Trophoblast cell (in vitro differentiated cells and primary cell): Measurements from ENCODE around the gene ZNF264.

Experiments used
- DNase-seq, 2 donors: peaks; one replicate each; pipeline ENCODE4 v3.0.0-alpha.2; 2016
- H2AFZ ChIP-seq: 2 replicates; pipeline ENCODE4 v1.6.1; 2013; ENCODE audit warnings: low read length, moderate library complexity, mild to moderate bottlenecking; ENCODE audit not compliant: insufficient read depth, poor library complexity
- H2AK5ac ChIP-seq: 2 replicates; pipeline ENCODE4 v1.6.1; 2013; ENCODE audit warnings: mild to moderate bottlenecking, low read length
- H2BK120ac ChIP-seq: 2 replicates; pipeline ENCODE4 v1.6.1; 2013; ENCODE audit warnings: low read length, mild to moderate bottlenecking, moderate library complexity; ENCODE audit not compliant: insufficient read depth, poor library complexity
- H2BK12ac ChIP-seq: 2 replicates; pipeline ENCODE4 v1.6.1; 2013; ENCODE audit warnings: mild to moderate bottlenecking, low read length, moderate library complexity
- H2BK5ac ChIP-seq: 2 replicates; pipeline ENCODE4 v1.6.1; 2013; ENCODE audit warnings: low read length, low read depth, moderate library complexity, mild to moderate bottlenecking; ENCODE audit not compliant: poor library complexity
- H3K14ac ChIP-seq: 2 replicates; pipeline ENCODE4 v1.6.1; 2013; ENCODE audit warnings: mild to moderate bottlenecking, low read length
- H3K18ac ChIP-seq: 2 replicates; pipeline ENCODE4 v1.6.1; 2013; ENCODE audit warnings: mild to moderate bottlenecking, low read length
- H3K23ac ChIP-seq: 2 replicates; pipeline ENCODE4 v1.6.1; 2013; ENCODE audit warnings: low read length
- H3K27ac ChIP-seq: 2 replicates; pipeline ENCODE4 v1.5.1; 2013; ENCODE audit warnings: low read depth, mild to moderate bottlenecking, inconsistent platforms, low read length, moderate library complexity
- H3K27me3 ChIP-seq: 2 replicates; pipeline ENCODE4 v1.6.1; 2013; ENCODE audit warnings: inconsistent platforms, mild to moderate bottlenecking, low read length, moderate library complexity; ENCODE audit not compliant: insufficient read depth
- H3K36me3 ChIP-seq, 2 experiments: 1 replicate in 1 of 2; 2 replicates in 1 of 2; pipeline ENCODE4 v1.6.1; 2013; ENCODE audit warnings: low read length in 2 of 2, mild to moderate bottlenecking in 2 of 2, moderate library complexity in 1 of 2; ENCODE audit not compliant: insufficient read depth in 2 of 2, control insufficient read depth in 1 of 2
- H3K4ac ChIP-seq: 2 replicates; pipeline ENCODE4 v1.6.1; 2013; ENCODE audit warnings: low read depth, mild to moderate bottlenecking, low read length, moderate library complexity
- H3K4me1 ChIP-seq, 2 experiments: 1 replicate in 1 of 2; 2 replicates in 1 of 2; pipeline ENCODE4 v1.6.1; 2013; ENCODE audit warnings: low read length in 2 of 2, mild to moderate bottlenecking in 2 of 2, moderate library complexity in 1 of 2; ENCODE audit not compliant: insufficient read depth in 2 of 2, control insufficient read depth in 1 of 2
- H3K4me2 ChIP-seq: 2 replicates; pipeline ENCODE4 v1.6.1; 2013; ENCODE audit warnings: inconsistent platforms, mild to moderate bottlenecking, low read length, moderate library complexity
- H3K4me3 ChIP-seq: 2 replicates; pipeline ENCODE4 v1.5.1; 2013; ENCODE audit warnings: mild to moderate bottlenecking, low read depth, low read length, inconsistent platforms
- H3K79me1 ChIP-seq: one replicate; pipeline ENCODE4 v1.6.1; 2013; ENCODE audit warnings: low read length
- H3K79me2 ChIP-seq: 2 replicates; pipeline ENCODE4 v1.6.1; 2013; ENCODE audit warnings: low read length, mild to moderate bottlenecking; ENCODE audit not compliant: control insufficient read depth, insufficient read depth, poor library complexity
- H3K9ac ChIP-seq: 2 replicates; pipeline ENCODE4 v1.6.1; 2013; ENCODE audit warnings: mild to moderate bottlenecking, low read length
- H3K9me3 ChIP-seq: 2 replicates; pipeline ENCODE4 v1.6.1; 2013; ENCODE audit warnings: low read depth, mild to moderate bottlenecking, control low read depth, inconsistent platforms, low read length; ENCODE audit not compliant: insufficient read depth
- H4K12ac ChIP-seq: 2 replicates; pipeline ENCODE4 v1.6.1; 2013; ENCODE audit warnings: low read depth, mild to moderate bottlenecking, low read length, moderate library complexity
- H4K8ac ChIP-seq: 2 replicates; pipeline ENCODE4 v1.6.1; 2013; ENCODE audit warnings: low read depth, mild to moderate bottlenecking, low read length, moderate library complexity
- H4K91ac ChIP-seq: one replicate; pipeline ENCODE4 v1.6.1; 2013; ENCODE audit warnings: low read depth, mild to moderate bottlenecking, low read length, moderate library complexity
- WGBS: extraction: QIAGEN DNeasy Blood & Tissue Kit; methylation state at CpG from one replicate; pipeline ENCODE4 v1.1.7; 2013; ENCODE audit warnings: missing lambda C conversion rate; ENCODE audit not compliant: insufficient read length, insufficient coverage; ENCODE audit errors: extremely low coverage; 5-methylcytosine and 5-hydroxymethylcytosine counted together

ZNF264 gene

DNA sequence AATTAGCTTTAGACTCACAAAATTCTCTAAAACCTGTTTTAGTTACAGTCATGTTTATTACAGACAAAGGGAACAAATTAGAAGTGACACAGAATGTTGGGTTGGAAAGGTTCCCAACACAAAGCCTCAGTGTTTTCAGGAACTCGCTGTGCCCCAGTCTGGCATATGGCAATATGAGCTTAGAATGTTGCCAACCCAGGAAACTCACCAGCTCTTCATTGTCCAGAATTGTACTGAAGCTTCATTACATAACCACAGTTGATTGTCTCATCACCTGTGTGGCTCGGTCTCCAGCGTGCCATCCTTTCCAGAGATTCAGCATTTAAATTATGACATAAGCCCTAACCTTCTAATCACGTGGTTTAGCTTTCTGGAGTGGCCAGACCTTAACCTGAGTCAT is 19.1 kb downstream of the ZNF264 start:
- H2BK5ac ChIP-seq = no peak overlapping the region
- H3K9ac ChIP-seq = no peak overlapping the region
- H3K79me2 ChIP-seq = no peaks in the 10 kb centered on the region
- peaks cover 29 to 51% of the 10 kb centered on the region in 2 experiments for H3K36me3 ChIP-seq
- no peak overlapping the region for H3K27ac ChIP-seq
- no peak overlapping the region for H2BK12ac ChIP-seq
- no peak overlapping the region for H4K91ac ChIP-seq
- H2BK120ac ChIP-seq = no peak overlapping the region
- H4K12ac ChIP-seq = no peak overlapping the region
- no peak overlapping the region for H4K8ac ChIP-seq
- H3K14ac ChIP-seq = no peak overlapping the region
- no peak overlapping the region for H3K4ac ChIP-seq
- no peak overlapping the region for H3K18ac ChIP-seq
- H3K27me3 ChIP-seq = no peaks in the 10 kb centered on the region
- H3K79me1 ChIP-seq = no peaks in the 10 kb centered on the region
- no peak overlapping the region for H3K4me3 ChIP-seq
- no peaks in the 10 kb centered on the region for H3K4me1 ChIP-seq
- no peak overlapping the region for H2AFZ ChIP-seq
- WGBS = no CpG with 5 or more reads among the region's 4 CpGs
- no peak overlapping the region for H3K23ac ChIP-seq
- no peak overlapping the region for H2AK5ac ChIP-seq
- DNase-seq = no peak
- no peaks in the 10 kb centered on the region for H3K9me3 ChIP-seq
- H3K4me2 ChIP-seq = no peak overlapping the region

DNA sequence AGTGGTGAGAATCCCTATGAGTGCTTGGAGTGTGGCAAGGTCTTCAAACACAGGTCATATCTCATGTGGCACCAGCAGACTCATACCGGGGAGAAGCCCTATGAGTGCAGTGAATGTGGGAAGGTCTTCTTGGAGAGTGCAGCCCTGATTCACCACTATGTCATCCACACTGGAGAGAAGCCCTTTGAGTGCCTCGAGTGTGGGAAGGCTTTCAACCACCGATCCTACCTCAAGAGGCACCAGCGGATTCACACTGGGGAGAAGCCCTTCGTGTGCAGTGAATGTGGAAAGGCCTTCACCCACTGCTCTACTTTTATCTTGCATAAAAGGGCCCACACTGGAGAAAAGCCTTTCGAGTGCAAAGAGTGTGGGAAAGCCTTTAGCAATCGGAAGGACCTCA is 20.8 kb downstream of the ZNF264 start:
- DNase-seq = no peak
- no peak overlapping the region for H3K27ac ChIP-seq
- no peak overlapping the region for H3K9ac ChIP-seq
- no peak overlapping the region for H3K4ac ChIP-seq
- WGBS = no CpG with 5 or more reads among the region's 7 CpGs
- no peak overlapping the region for H3K14ac ChIP-seq
- H3K4me2 ChIP-seq = no peak overlapping the region
- H4K12ac ChIP-seq = no peak overlapping the region
- no peak overlapping the region for H2AK5ac ChIP-seq
- H2BK12ac ChIP-seq = no peak overlapping the region
- H3K23ac ChIP-seq = no peak overlapping the region
- no peaks in the 10 kb centered on the region for H3K4me1 ChIP-seq
- H4K8ac ChIP-seq = no peak overlapping the region
- no peak overlapping the region for H3K4me3 ChIP-seq
- no peaks in the 10 kb centered on the region for H3K79me1 ChIP-seq
- H3K36me3 ChIP-seq = peaks cover 29 to 42% of the 10 kb centered on the region in 2 experiments
- no peaks in the 10 kb centered on the region for H3K79me2 ChIP-seq
- H3K27me3 ChIP-seq = no peaks in the 10 kb centered on the region
- H2BK120ac ChIP-seq = no peak overlapping the region
- H2AFZ ChIP-seq = no peak overlapping the region
- H3K9me3 ChIP-seq = no peaks in the 10 kb centered on the region
- no peak overlapping the region for H4K91ac ChIP-seq
- no peak overlapping the region for H2BK5ac ChIP-seq
- H3K18ac ChIP-seq = no peak overlapping the region

DNA sequence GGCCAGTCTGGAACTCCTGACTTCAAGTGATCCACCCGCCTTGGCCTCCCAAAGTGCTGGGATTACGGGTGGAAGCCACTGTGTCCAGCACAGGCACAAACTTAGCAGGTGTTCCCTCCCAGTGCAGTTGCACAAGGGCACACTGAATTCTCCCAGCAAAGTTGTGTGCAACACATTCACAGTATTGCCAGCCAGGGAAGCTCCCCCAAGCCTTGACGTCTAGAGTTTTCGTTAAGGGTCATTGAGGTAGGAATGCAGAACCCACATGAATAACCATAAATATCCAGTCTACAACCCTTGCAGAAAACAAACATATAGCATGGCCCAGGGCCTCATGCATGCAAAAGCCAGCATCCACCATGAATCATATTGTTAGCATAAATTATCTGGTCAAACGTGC is 36.2 kb downstream of the ZNF264 start:
- Histone ChIP-seq H2AFZ (no peak overlapping the region), H3K4me2 (no peak overlapping the region), H3K79me2 (no peaks in the 10 kb centered on the region), H4K91ac (no peak overlapping the region), H3K79me1 (no peaks in the 10 kb centered on the region), H2BK5ac (no peak overlapping the region), H2BK120ac (no peak overlapping the region), H3K9me3 (peaks cover 1% of the 10 kb centered on the region), H3K23ac (no peak overlapping the region), H3K4me1 (no peaks in the 10 kb centered on the region), H3K4ac (no peak overlapping the region), H2AK5ac (no peak overlapping the region), H3K9ac (no peak overlapping the region), H2BK12ac (no peak overlapping the region), H3K18ac (no peak overlapping the region), H3K14ac (no peak overlapping the region), H3K27me3 (no peaks in the 10 kb centered on the region), H4K8ac (no peak overlapping the region), H4K12ac (no peak overlapping the region), H3K4me3 (no peak overlapping the region), H3K36me3 (no peaks in the 10 kb centered on the region), H3K27ac (no peak overlapping the region)
- no CpG with 5 or more reads among the region's 5 CpGs for WGBS
- DNase-seq = no peak

DNA sequence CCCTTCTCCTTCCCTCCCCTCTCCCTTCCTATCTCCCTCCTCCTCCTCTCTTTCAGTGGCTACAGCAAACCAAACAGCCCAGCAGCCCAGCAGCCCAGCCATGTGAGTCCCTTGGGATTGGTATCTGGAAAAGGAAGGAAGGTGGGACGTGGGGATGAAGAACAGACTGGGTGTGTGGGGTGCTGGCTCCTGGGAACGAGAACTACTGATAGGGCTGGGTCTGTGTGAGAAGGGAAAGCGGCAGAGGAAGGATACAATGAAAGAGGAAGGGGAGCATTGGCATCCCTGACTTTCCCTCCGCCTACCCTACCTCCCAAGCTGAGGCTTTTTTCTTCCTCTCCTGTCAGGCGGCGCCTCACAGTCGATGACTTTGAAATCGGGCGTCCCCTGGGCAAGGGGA is 40.4 kb downstream of the ZNF264 start:
- Histone ChIP-seq H3K18ac (no peak overlapping the region), H2BK5ac (no peak overlapping the region), H3K9ac (no peak overlapping the region), H3K79me1 (no peaks in the 10 kb centered on the region), H4K91ac (no peak overlapping the region), H3K36me3 (no peaks in the 10 kb centered on the region), H3K79me2 (no peaks in the 10 kb centered on the region), H2BK120ac (no peak overlapping the region), H3K9me3 (peaks cover 3% of the 10 kb centered on the region), H3K23ac (no peak overlapping the region), H3K27me3 (no peaks in the 10 kb centered on the region), H2BK12ac (no peak overlapping the region), H3K4me3 (no peak overlapping the region), H4K8ac (no peak overlapping the region), H2AFZ (no peak overlapping the region), H3K4me2 (no peak overlapping the region), H3K4me1 (no peaks in the 10 kb centered on the region), H3K4ac (no peak overlapping the region), H4K12ac (no peak overlapping the region), H2AK5ac (no peak overlapping the region), H3K14ac (no peak overlapping the region), H3K27ac (no peak overlapping the region)
- no peak for DNase-seq
- WGBS = no CpG with 5 or more reads among the region's 9 CpGs
